HG03103 (cell line): Measurements from ENCODE around the gene PLIN1.

Experiments used
- ATAC-seq: cut with Tn5 transposase; IDR thresholded peaks from one replicate; pipeline ENCODE4 v1.9.1; 2021; ENCODE audit warnings: low read depth; ENCODE audit not compliant: unreplicated experiment

Gene PLIN1

GRCh38 chr15:89654847-89655805 is 24.0 kb downstream of the PLIN1 start, which contains the start of gene KIF7:
TSS of gene KIF7 (minus strand) at chr15:89655467. CDS start at chr15:89652930, 2,537 bp downstream.
- ATAC-seq = no peak

GRCh38 chr15:89654301-89654761 is 24.8 kb downstream of the PLIN1 start:
- no peak for ATAC-seq

GRCh38 chr15:89653578-89653977 is 25.6 kb downstream of the PLIN1 start:
- no peak for ATAC-seq

DNA sequence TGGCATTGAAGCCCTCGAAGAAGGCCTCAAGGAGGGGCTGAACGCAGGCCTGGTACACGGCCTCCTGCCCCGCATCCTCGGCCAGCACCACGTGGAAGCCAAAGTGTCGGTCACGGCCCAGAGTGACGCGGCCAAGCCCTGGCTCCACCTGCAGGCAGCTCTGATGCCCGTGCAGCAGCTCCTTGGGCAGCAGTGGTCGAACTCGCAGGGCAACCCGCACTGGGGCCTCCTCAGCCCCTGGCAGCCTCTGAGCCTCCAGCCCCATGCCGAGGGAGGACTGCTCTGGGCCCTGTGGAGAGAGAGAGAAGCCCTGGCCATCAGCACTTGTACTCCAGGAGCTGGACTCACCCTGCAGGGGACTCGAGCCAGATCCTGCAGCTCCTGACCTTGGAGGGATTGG is 26.5 kb downstream of the PLIN1 start:
- no peak for ATAC-seq

GRCh38 chr15:89652131-89652530 is 27.0 kb downstream of the PLIN1 start:
- no peak for ATAC-seq

DNA sequence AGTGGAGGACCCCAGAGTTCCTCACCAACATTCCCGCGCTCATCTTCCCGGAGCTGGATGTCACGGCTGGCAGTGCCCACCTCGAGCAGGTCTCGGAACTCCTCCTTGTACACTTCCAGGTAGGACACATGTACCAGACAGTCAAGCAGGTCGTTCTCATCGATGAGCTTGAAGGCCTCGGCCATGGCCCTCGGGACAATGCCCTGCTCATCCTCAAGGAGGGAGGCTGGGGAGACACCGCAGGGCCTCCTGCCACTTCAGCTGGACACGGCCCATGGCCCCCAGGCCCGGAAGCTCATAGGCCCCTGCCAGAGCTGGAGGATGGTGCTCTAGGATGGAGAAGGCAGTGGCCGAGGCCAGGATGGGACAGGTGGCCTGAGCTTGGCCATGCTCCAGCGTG is 29.5 kb downstream of the PLIN1 start:
- ATAC-seq = no peak

GRCh38 chr15:89649013-89649625 is 30.0 kb downstream of the PLIN1 start:
- ATAC-seq = no peak

GRCh38 chr15:89648106-89649012 is 30.8 kb downstream of the PLIN1 start:
- ATAC-seq = no peak

GRCh38 chr15:89647191-89647851 is 31.8 kb downstream of the PLIN1 start:
- no peak for ATAC-seq

DNA sequence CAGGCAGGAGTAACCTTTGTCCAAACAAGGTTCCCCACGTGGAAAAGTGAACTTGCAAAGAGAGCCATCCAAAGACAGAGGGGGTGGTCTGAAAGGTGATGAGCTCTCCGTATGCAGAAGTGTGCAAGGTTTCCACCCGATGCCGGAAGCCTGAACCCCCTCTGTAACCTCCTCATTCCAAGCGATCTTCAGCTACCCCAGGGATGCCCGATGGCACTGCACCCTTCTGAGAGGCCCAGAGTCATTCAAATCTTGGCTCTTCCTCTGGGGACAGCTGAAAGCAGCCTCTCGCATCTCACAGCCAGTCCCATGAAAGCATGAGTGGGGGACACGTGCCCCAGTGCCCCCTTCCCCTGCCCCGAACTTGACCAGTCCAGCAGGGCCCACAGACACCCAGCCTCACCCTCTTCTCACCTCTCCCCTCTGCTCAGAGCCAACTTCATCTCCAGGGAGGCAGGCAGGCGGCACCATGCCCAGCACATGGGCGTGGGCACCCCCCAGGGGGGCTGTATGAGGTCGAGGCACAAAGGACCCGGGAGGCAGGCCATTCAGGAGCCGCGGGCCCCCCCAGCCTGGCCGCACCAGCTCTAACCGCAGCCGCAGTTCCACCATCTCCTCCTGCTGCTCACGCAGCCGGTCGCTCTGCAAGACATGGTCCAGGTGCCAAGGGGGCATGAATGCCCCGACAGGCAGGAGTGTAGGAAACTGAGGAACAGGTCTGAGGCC is 32.6 kb downstream of the PLIN1 start:
- ATAC-seq = no peak

DNA sequence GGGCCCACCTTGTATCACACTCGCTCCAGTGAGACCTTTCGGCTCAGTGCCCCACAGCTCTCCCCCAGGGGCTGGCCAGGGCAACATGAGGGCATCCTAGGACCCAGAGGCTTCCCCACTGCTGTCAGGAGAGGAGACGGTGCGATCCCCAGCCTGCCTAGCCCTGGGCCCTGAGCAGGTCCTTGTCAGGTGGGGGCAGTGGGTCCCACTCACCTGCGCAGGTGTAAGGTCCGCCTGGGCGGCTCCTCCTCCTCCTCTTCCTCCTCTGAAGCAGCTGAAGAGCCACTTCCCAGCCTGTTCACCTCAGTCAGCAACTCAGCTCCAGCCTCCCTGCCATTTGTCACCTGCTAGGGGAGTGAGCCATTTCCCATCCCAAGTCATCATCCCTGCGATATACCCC is 33.5 kb downstream of the PLIN1 start:
- no peak for ATAC-seq

- ATAC-seq = no peak
These were observed 37.1 kb downstream of the PLIN1 start for GRCh38 chr15:89642106-89642505.

GRCh38 chr15:89641053-89641452 is 38.1 kb downstream of the PLIN1 start:
- ATAC-seq = no peak

GRCh38 chr15:89640245-89640644 is 38.9 kb downstream of the PLIN1 start:
- ATAC-seq = no peak

- no peak for ATAC-seq
These were observed 45.6 kb downstream of the PLIN1 start for GRCh38 chr15:89633585-89633984.

- no peak for ATAC-seq
These were observed 46.4 kb downstream of the PLIN1 start for GRCh38 chr15:89632563-89633430.

- ATAC-seq = no peak
These were observed 47.3 kb downstream of the PLIN1 start for GRCh38 chr15:89631902-89632264.
